Thyroid gland (tissue), 4 donors: ENCODE results near the gene XPNPEP2.

Source experiments
- CTCF ChIP-seq, 6 experiments: fragments of 200-600 bp in 3 of 6; fragments of 450-650 bp in 3 of 6; sonication (generic) in 3 of 6; IDR thresholded peaks; one replicate each; pipeline ENCODE4 v1.5.1; 2016 to 2019; ENCODE audit warnings: antibody characterized with exemption in 6 of 6, mild to moderate bottlenecking in 2 of 6, inconsistent platforms in 1 of 6, moderate library complexity in 1 of 6
- POLR2A ChIP-seq, 2 donors: fragments of 450-650 bp; IDR thresholded peaks; one replicate each; pipeline ENCODE4 v1.6.1; 2017; ENCODE audit warnings: antibody characterized with exemption in 2 of 2, mild to moderate bottlenecking in 2 of 2, moderate library complexity in 1 of 2

DNA sequence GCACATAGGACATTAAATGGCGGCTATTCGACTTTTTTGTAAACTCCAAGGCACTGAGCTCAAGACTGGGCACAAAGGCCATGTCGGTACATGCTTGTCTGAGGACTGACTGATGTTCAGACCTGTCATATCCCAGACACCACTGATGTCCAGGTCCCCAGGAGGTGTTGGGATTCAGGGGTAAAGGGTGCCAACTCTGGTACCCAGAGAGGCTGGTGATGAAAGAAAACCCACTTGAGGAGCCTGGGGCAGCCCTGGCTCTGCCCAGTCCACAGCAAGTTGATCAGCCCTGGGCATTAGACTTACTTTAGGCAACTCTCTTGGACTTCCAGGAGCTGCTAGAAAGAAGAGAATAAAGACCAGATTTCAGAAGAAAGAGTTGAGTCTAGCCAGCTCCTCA, 59.7 kb downstream of the XPNPEP2 start:
- TF ChIP-seq POLR2A (IDR thresholded peaks at IDR 0.05), result no peak
- TF ChIP-seq CTCF (IDR thresholded peaks at IDR 0.05), result no peak
